ENCODE measurements around the gene LZTR1. TPM values are rescaled to one million over a fixed set of nuclear protein-coding genes. Genes with fewer than 3 reads are reported as not detected.

Gene LZTR1
- total and polyA plus RNA-seq, 10 of the 15 experiments (the other 5 are each of a cell fraction or from before 2014, with no cell fraction given): 0.82 to 50.3 (median 19.3) TPM

- SMC1A ChIA-PET (ENCODE audit: uncharacterized antibody, unreplicated experiment): interaction anchor here (0.6 to 1.1 kb wide), 2 partner anchors 13 to 135 kb away, joined by 3 read pairs; no protein-coding TSS in a partner anchor
- in situ Hi-C loops (cut with MboI): no loop called here
- ATAC-seq (peak; percentile 85), DNase-seq (ENCODE audit: low read depth, low spot score) (no peak), FAIRE-seq (no peak)
- H3K9me3 ChIP-seq (replicated peaks; ENCODE audit: control insufficient read depth, insufficient read depth, low read length): no peaks in the 10 kb centered on the region
- H3K27ac ChIP-seq (ENCODE audit: control insufficient read depth, insufficient read depth): no peak overlapping the region
- H4K20me1 ChIP-seq (ENCODE audit: control insufficient read depth, insufficient read depth): no peaks in the 10 kb centered on the region
- 28% methylated on average over 7 of the region's 7 CpGs for WGBS (ENCODE audit: insufficient coverage, insufficient replicate concordance, low lambda C conversion rate, missing lambda C conversion rate)
- H3K4me2 ChIP-seq (ENCODE audit: control insufficient read depth, insufficient read depth): no peak overlapping the region
- H3K79me2 ChIP-seq (ENCODE audit: control insufficient read depth, insufficient read depth, low read length): no peaks in the 10 kb centered on the region
- no peaks in the 10 kb centered on the region for H3K36me3 ChIP-seq (ENCODE audit: control insufficient read depth in 2 of 2, insufficient read depth in 2 of 2, low read length in 1 of 2)
- H3K4me3 ChIP-seq: no peak overlapping the region
- no peak overlapping the region for H2AFZ ChIP-seq (ENCODE audit: control insufficient read depth, low read depth, low read length)
- peaks cover 7% of the 10 kb centered on the region for H3K4me1 ChIP-seq (ENCODE audit: control insufficient read depth, insufficient read depth, low read length)
- BruUV-seq (replicated peaks): no TSS peak
- H3K27me3 ChIP-seq (replicated peaks in 1 of 2; ENCODE audit: control insufficient read depth in 2 of 2, insufficient read depth in 2 of 2, low read length in 1 of 2): no peaks in the 10 kb centered on the region; a peak in 2 of 4 replicates
- intact Hi-C loops (cut with micrococcal nuclease; ENCODE audit: unreplicated experiment): no loop called here
- CTCF ChIA-PET: interaction anchor here (0.6 to 1.6 kb wide), 5 partner anchors 18 to 790 kb away, joined by 3 to 6 read pairs (median 5); partner anchors contain the start of gene THAP7
- POLR2A ChIA-PET: no interaction called here
- TF ChIP-seq CTCF (IDR thresholded peaks at IDR 0.05 in 2 of 3, conservative IDR thresholded peaks at IDR 0.05 in 1 of 3; ENCODE audit: control insufficient read depth in 2 of 3, extremely low read depth in 1 of 3, insufficient read depth in 1 of 3, low read depth in 3 of 3, low read length in 3 of 3) (peak; percentile 46 to 58 (median 57)), SMC3 (IDR thresholded peaks at IDR 0.05; ENCODE audit: borderline replicate concordance, low read length) (peak; percentile 54; the same call in 1 of the 2 replicates), CBX5 (IDR thresholded peaks at IDR 0.05; ENCODE audit: low read depth) (no peak), RAD21 (IDR thresholded peaks at IDR 0.05; ENCODE audit: insufficient read depth, low read depth, low read length) (peak; percentile 61), SREBF2 (IDR thresholded peaks at IDR 0.05; ENCODE audit: low read length) (no peak), RB1 (IDR thresholded peaks at IDR 0.05; ENCODE audit: borderline replicate concordance) (no peak)
- no peak overlapping the region for H3K9ac ChIP-seq (ENCODE audit: control insufficient read depth, insufficient read depth, low read length)
- RAD21 ChIA-PET (ENCODE audit: unreplicated experiment): interaction anchor here (0.9 kb wide), 1 partner anchor 81 kb away, joined by 3 read pairs; no protein-coding TSS in a partner anchor
These were observed 38.8 kb downstream of the LZTR1 start for GRCh38 chr22:21020802-21021429.
